ENCODE measurements around the gene TCF7.
"Not testable (repeated sequence)": the region's sequence is repeated elsewhere in the genome, so short reads cannot be mapped to it uniquely, and the experiment has no call there.

- TF ChIP-seq RCOR1 (IDR thresholded peaks at IDR 0.05; ENCODE audit: low read depth, low read length); CTCF (IDR thresholded peaks at IDR 0.05); POLR2A (IDR thresholded peaks at IDR 0.05; ENCODE audit: low read length); ZSCAN20 (CRISPR knock-in tag; IDR thresholded peaks at IDR 0.05); JUN (IDR thresholded peaks at IDR 0.05); ELK1 (IDR thresholded peaks at IDR 0.05; ENCODE audit: low read depth, low read length); NPAS2 (CRISPR knock-in tag; IDR thresholded peaks at IDR 0.05; ENCODE audit: borderline replicate concordance); MYC (IDR thresholded peaks at IDR 0.05; ENCODE audit: borderline replicate concordance, low read length); EP300 (IDR thresholded peaks at IDR 0.05); MAX (IDR thresholded peaks at IDR 0.05); NFE2L2 (conservative IDR thresholded peaks at IDR 0.05; ENCODE audit: low read length); REST (IDR thresholded peaks at IDR 0.05); HMGXB4 (CRISPR knock-in tag; IDR thresholded peaks at IDR 0.05; ENCODE audit: borderline replicate concordance): not testable (repeated sequence)
These were observed 37.8 kb downstream of the TCF7 start for GRCh38 chr5:134152173-134152832.
